Fibroblast of skin of back (primary cell): ENCODE data around the gene KLF1.

Source experiments
- DNase-seq: peaks from one replicate; pipeline ENCODE4 v3.0.0-alpha.2; 2013

KLF1 gene

GRCh38 chr19:12838182-12838885, 48.7 kb downstream of the KLF1 start, which contains the start of gene MAST1:
TSS of gene MAST1 (plus strand) at chr19:12838515. CDS start at chr19:12838573, 58 bp downstream.
- no peak for DNase-seq

GRCh38 chr19:12837225-12837624, 49.8 kb downstream of the KLF1 start:
- DNase-seq, result no peak

- DNase-seq, result no peak
Measured at GRCh38 chr19:12836529-12836863, 50.5 kb downstream of the KLF1 start.

- no peak for DNase-seq
Measured at GRCh38 chr19:12834976-12835757, 51.8 kb downstream of the KLF1 start.

GRCh38 chr19:12834566-12834943, 52.4 kb downstream of the KLF1 start, which contains the start of gene RTBDN:
TSS of gene RTBDN (minus strand) at chr19:12834579. CDS start at chr19:12829979, 4,600 bp downstream.
- DNase-seq, result no peak
